NCI-H146 treated with DMSO at 0.1 percent for 48 hours (cell line): ENCODE measurements around the gene AKAP6.

Experiments
- DNase-seq: peaks from one replicate; lab custom pipeline; 2025; ENCODE audit not compliant: unreplicated experiment; lab: John Stamatoyannopoulos, UW

The AKAP6 gene

DNA sequence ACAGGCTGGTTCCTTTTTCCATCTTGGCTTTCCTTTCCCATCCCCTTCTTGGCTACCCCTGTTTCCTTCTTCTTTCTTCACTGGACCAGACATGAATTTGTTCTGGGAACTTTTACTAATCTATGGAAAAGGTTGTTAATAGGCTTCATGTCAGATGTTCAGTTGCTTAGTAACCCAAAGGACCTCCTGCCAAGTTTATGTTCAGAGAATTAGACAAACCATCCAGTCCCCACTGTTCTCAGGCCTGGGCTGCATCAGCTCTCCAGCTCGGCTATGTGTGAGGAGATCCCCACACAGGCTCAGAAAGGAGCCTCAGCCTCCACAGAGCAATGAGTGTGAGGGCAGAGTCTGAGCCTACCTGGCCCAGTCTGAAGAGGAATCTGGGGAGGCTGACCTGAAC lies 78.0 kb downstream of the AKAP6 start:
- no peak for DNase-seq

DNA sequence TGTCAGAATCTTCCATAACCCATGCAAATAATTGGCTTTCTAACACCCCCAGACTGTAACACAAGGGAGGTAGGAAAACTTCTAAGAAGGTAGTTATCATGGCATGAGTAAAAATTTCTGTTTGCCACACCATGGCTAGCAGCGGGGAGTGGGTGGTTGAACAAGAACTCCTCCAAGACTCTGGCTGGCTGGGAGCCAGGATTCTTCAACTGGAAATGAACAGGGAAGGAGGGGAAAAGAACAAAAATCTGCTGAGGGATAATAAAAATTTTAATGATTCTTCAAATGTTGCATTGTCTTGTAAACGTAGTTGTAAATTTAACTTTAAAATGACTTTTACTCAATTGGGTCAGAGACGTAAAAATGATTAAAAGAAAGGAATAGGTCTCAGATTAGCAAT lies 78.9 kb downstream of the AKAP6 start:
- DNase-seq: no peak

DNA sequence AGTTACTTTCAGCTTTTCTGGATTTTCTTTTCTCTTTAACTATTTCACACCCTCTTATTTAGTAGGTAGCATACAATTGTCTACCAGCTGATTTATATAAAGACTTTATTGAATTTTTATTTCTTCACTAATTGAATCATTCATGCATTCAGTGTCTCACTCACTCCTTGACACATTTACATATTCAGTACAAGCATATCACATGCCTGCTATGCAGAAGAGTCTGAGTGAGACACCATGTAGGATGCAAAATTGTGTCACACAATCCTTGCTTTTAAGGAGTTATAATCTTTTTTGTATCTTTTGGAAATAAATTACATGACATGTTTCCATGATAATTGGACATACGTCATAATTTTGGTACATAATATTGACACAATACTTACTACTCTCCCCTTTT lies 83.0 kb downstream of the AKAP6 start:
- DNase-seq: no peak

DNA sequence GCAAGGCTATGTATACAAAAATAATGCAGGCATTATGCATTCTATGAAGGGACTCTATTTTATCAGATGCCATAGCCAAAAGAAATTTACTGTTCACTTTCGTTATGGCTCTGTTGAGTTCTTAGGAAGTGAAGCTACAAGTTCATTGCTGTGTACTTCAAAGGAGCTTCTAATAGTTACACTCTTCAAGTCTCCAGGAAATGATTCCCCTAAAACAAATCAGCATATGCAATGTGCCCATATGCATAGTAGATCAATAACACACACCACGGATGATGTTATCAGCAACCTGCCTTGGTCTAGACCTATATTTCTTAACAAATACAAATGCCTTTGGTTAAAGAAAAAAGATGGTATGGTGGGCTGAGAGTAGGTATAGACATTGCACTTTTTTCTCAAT lies 83.4 kb downstream of the AKAP6 start:
- DNase-seq: no peak

- DNase-seq: no peak
Measured at GRCh38 chr14:32413967-32414640, 85.0 kb downstream of the AKAP6 start.

DNA sequence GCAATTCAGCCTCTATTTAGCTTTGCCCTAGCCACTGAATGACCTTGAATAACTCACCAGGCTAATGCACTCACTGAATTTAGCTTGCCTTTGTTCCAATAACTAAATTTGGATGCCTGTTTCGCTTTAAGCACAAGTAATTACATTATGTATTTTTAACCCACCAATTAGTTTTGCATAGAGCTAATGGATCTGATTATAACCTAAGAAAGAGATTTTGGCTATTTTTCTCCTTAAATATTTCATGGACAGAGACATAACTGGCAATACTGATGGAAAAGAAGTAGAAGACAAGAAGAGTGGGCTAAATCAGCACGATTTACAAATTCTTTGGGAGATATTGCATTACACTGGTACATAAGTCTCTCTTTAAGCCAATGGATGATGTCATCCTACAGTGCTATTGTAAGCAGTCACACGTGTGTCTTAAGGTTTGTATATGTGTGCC lies 85.7 kb downstream of the AKAP6 start:
- DNase-seq: no peak

- no peak for DNase-seq
Measured at GRCh38 chr14:32417956-32418552, 89.0 kb downstream of the AKAP6 start.

DNA sequence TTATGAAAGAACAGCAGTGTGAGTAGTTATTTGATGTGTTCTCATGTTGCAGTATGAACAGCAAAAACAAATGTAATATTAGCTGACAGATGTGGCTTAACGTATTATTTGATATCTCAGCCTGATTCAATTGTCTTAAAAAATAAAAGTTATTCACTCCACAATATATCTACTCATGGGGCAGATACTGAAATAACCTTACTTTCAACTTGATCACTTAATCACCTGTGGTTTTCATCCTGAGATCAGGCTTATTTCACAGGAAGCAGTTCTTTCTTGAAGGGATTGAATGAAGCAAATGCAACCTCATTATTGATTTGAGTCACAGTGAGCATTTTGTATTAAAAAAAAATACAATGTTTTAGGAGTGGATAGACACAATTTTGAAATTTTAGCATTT lies 90.3 kb downstream of the AKAP6 start:
- DNase-seq: no peak

- no peak for DNase-seq
Measured at GRCh38 chr14:32421781-32422180, 92.7 kb downstream of the AKAP6 start.

- no peak for DNase-seq
Measured at GRCh38 chr14:32422440-32422839, 93.3 kb downstream of the AKAP6 start.

- no peak for DNase-seq
Measured at GRCh38 chr14:32426028-32426427, 96.9 kb downstream of the AKAP6 start.

DNA sequence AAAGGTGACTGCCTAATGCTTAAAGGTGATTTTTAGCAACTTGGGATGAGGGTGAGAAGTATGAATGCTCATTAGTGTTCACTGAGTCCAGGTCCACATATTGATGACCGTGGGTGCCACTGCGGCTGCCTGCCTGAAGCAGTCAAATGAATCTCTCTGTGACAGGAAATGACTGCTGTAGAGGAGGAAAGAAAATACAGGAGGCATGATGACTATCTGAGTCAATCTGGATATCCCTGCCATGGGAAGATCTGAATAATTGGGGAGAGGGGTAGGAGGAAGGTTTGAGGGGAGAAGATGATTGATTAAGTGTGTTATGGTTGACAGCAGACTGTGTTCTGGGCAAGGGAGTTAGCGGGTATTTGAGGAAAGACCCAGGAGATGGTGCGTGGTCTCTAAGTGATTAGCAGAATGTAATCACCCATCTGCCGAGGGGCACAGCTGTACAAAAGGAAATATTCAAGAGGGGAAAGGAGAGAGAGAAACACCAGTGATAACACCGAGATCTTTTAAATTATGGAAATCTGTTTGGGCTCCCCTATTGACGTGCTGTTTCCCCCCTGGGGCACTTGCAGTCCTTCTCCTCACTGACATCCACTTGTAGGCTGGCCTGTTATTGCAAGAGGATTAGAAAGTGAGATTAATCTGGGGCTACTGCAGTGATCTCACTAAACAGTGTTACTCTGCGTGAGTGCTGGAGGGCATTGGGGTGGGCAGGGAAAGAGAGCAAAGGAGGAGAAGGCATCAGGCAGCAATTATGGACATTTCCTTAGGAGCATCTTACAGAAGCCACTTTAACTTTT lies 97.7 kb downstream of the AKAP6 start:
- no peak for DNase-seq

GRCh38 chr14:32427726-32428528 lies 98.8 kb downstream of the AKAP6 start:
- DNase-seq: no peak

DNA sequence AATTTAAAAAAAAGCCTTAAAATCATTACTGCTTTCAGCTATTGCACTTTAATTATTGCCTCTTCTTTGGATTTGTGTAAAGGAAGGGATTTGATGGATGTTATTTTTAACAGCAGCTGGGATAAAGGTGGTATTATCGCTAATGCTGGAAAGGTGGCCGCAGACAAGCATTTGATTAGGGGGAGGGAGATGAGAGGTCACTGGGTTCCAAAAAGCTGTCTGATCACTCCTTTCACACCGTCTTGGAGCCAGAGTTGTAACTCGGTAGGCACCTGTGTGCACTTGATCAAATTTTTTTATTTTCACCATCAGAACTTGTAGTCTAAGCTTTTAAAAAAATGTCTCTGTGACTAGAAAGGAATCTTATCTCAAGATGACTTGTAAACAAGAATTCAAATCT lies 99.8 kb downstream of the AKAP6 start:
- DNase-seq: no peak

DNA sequence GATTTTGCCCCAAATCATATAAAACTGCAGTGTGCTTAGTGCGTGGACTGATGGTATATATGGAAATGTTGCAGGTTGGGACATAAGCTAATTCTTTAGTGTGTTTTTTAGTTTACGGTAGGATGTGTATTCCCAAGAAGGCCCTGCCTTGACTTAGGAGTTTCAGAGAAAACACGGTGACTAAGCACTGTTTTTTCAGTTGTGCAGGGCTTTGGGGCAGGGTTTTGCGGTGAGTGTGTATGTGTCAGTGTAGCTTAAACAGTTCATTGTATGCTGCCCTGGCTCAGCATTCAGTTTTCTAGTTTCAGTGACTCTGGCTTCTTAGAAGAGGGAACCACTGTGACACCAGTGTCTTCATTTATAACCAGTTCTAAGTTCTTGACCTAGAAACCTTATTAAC lies 101.2 kb downstream of the AKAP6 start:
- no peak for DNase-seq

DNA sequence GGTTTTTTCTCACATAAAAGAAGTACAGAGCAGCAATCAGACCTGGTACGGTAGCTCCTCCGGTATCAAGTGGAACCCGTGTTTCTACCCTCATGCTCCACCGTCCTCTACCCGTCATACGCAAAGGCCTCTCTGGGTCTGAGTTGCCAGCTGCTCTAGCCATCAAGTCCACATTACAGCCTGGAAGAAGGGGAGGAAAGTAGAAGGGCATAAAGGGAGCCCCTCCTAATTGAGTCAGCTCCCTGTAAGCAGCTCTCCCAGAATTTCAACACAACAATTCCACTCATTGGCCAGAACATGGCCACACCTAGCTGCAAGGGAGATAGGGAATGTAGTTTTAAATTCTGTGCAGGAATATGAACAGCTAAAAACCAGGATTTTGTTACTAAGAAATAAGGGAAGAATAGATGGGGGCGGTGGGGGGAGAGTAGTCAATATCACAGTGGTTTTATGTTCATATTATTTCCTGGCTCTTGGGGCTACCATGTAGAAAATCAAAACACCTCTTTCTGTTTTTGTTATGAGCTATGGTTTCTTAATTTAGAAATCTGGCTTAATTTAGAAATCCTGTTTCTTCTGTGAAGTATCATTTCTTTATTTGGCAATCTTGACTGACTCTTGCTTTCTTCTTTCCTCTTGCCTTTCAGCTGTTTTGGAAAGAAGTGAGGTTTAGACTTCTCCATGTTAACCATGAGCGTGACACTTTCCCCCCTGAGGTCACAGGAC lies 103.9 kb downstream of the AKAP6 start:
- no peak for DNase-seq

DNA sequence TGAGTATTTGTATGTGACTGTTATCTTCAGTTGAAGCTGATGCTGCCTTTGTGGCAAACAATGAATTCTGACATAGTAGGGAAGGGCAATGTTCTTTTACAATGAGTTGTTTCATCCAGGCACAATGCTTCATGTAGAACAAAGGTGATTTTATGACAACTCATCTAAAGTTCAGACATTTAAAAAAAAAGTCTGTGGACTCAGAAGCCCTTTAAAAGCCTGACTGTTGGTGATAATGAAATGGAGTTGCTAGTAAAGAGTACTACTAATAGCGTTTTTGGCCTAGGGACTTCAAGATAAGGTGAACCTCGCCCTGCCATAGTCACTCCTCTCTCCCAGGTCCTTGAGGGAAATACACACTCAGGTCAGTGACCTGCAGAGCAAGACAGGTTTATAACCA lies 105.1 kb downstream of the AKAP6 start:
- DNase-seq: no peak

GRCh38 chr14:32434880-32435279 lies 105.8 kb downstream of the AKAP6 start:
- DNase-seq: no peak

GRCh38 chr14:32435411-32435810 lies 106.3 kb downstream of the AKAP6 start:
- DNase-seq: no peak

- DNase-seq: no peak
Measured at GRCh38 chr14:32436993-32437392, 107.9 kb downstream of the AKAP6 start.

DNA sequence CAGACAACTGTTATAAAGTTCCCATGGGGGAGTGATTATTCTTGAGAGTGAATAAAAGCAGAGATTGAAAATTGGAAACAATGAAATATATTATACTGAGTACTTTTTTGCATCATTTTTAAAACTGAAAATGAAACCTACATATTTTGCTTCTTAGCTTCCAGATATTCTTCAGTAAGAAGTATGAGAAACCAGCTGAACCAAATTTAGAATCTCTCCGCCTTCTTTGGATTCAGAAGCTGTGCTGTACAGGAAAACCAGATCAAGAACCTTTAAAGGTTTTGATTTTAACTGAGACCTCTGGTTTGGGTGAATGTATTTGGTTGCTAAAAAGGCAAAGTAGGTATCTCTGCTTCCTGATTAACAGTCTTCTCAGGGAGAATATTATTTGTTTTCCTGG lies 109.4 kb downstream of the AKAP6 start:
- no peak for DNase-seq
